Chondrocyte (in vitro differentiated cells): ENCODE results near the gene TENM3. TPM values are rescaled to one million over a fixed set of nuclear protein-coding genes. Genes with fewer than 3 reads are reported as not detected.

Experiments
- DNase-seq: peaks from one replicate; pipeline ENCODE4 v3.0.0; 2021; ENCODE audit warnings: mixed read lengths, low spot score
- H3K27ac Mint-ChIP-seq: one replicate; pipeline ENCODE4 v1.8.0; 2021; ENCODE audit warnings: mild to moderate bottlenecking, moderate library complexity, mixed read lengths; ENCODE audit not compliant: unreplicated experiment
- H3K27me3 Mint-ChIP-seq: 2 replicates; pipeline ENCODE4 v1.8.0; 2021; ENCODE audit warnings: low read depth, mixed read lengths
- H3K36me3 Mint-ChIP-seq: 2 replicates; pipeline ENCODE4 v1.8.0; 2021; ENCODE audit warnings: low read depth, mixed read lengths
- H3K4me1 Mint-ChIP-seq: 2 replicates; pipeline ENCODE4 v1.8.0; 2021; ENCODE audit warnings: low read depth, mild to moderate bottlenecking, mixed read lengths
- H3K4me3 Mint-ChIP-seq: one replicate; pipeline ENCODE4 v1.8.0; 2021; ENCODE audit warnings: mild to moderate bottlenecking, moderate library complexity, mixed read lengths; ENCODE audit not compliant: unreplicated experiment
- H3K9me3 Mint-ChIP-seq: 2 replicates; pipeline ENCODE4 v1.8.0; 2021; ENCODE audit warnings: low read depth, mixed read lengths
- CTCF ChIP-seq: fragments of 200-600 bp; sonication (generic); IDR thresholded peaks from 2 replicates; pipeline ENCODE4 v1.5.0; 2021; ENCODE audit warnings: antibody characterized with exemption, mild to moderate bottlenecking, moderate library complexity
- total RNA-seq: library from RNA; stranded (reverse); gene quantifications from 3 replicates; pipeline ENCODE4 v1.2.1, GENCODE V29; 2021

The TENM3 gene
- total RNA-seq, 1 donor from 2014 or later: 87.6 TPM

GRCh38 chr4:182806259-182807252 lies 563.4 kb downstream of the TENM3 start:
- Mint-ChIP-seq H3K36me3 (no peaks in the 10 kb centered on the region), H3K9me3 (no peaks in the 10 kb centered on the region), H3K4me1 (peaks cover 9% of the 10 kb centered on the region), H3K4me3 (peak overlapping the region; percentile 79), H3K27ac (peak overlapping the region; percentile 97), H3K27me3 (no peaks in the 10 kb centered on the region)
- peak; percentile 100 for TF ChIP-seq CTCF
- no peak for DNase-seq

- Mint-ChIP-seq H3K9me3 (peaks cover 6% of the 10 kb centered on the region), H3K4me1 (peaks cover 9% of the 10 kb centered on the region)
These were observed 564.1 kb downstream of the TENM3 start for GRCh38 chr4:182807346-182807745.

GRCh38 chr4:182807767-182808548 lies 564.8 kb downstream of the TENM3 start:
- Mint-ChIP-seq H3K4me1 (peaks cover 9% of the 10 kb centered on the region), H3K27me3 (no peaks in the 10 kb centered on the region), H3K27ac (no peak overlapping the region), H3K9me3 (peaks cover 7% of the 10 kb centered on the region), H3K36me3 (no peaks in the 10 kb centered on the region), H3K4me3 (no peak overlapping the region)
- no peak for TF ChIP-seq CTCF
- no peak for DNase-seq

More at GRCh38 chr4:182807346-182807745, 564.1 kb downstream of the TENM3 start:
- no peaks in the 10 kb centered on the region for H3K27me3 Mint-ChIP-seq
- H3K36me3 Mint-ChIP-seq: no peaks in the 10 kb centered on the region
- peak overlapping the region; percentile 79 for H3K4me3 Mint-ChIP-seq
- TF ChIP-seq CTCF: no peak
- no peak for DNase-seq
- H3K27ac Mint-ChIP-seq: no peak overlapping the region

- peaks cover 7% of the 10 kb centered on the region for H3K9me3 Mint-ChIP-seq
- peaks cover 9% of the 10 kb centered on the region for H3K4me1 Mint-ChIP-seq
- H3K36me3 Mint-ChIP-seq: no peaks in the 10 kb centered on the region
- no peaks in the 10 kb centered on the region for H3K27me3 Mint-ChIP-seq
- H3K4me3 Mint-ChIP-seq: no peak overlapping the region
- DNase-seq: no peak
- no peak for TF ChIP-seq CTCF
- H3K27ac Mint-ChIP-seq: no peak overlapping the region
These were observed 565.6 kb downstream of the TENM3 start for GRCh38 chr4:182808673-182809416.
